ENCODE measurements around the gene HSPA6.
"Not testable (repeated sequence)": the region's sequence is repeated elsewhere in the genome, so short reads cannot be mapped to it uniquely, and the experiment has no call there.

Gene HSPA6

DNA sequence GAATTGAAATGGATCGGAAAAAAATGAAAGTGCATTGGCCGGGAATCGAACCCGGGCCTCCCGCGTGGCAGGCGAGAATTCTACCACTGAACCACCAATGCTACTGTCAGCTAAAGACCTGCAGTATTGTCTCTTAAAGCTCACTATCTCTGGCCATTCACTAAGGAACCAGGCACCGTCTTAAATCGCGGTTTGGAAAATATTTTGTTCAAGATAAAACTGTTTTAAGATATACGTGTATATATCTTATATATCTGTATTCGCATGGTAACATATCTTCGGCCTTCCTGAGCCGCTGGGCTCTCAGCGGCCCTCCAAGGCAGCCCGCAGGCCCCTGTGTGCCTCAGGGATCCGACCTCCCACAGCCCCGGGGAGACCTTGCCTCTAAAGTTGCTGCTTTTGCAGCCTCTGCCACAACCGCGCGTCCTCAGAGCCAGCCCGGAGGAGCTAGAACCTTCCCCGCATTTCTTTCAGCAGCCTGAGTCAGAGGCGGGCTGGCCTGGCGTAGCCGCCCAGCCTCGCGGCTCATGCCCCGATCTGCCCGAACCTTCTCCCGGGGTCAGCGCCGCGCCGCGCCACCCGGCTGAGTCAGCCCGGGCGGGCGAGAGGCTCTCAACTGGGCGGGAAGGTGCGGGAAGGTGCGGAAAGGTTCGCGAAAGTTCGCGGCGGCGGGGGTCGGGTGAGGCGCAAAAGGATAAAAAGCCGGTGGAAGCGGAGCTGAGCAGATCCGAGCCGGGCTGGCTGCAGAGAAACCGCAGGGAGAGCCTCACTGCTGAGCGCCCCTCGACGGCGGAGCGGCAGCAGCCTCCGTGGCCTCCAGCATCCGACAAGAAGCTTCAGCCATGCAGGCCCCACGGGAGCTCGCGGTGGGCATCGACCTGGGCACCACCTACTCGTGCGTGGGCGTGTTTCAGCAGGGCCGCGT, at the start of gene HSPA6:
TSS of gene HSPA6 (plus strand) at position 724 of the 925 bp plus-strand sequence. CDS start at position 843, 119 bp downstream.
- DNase-seq (ENCODE audit: low read depth): peak; percentile 84

DNA sequence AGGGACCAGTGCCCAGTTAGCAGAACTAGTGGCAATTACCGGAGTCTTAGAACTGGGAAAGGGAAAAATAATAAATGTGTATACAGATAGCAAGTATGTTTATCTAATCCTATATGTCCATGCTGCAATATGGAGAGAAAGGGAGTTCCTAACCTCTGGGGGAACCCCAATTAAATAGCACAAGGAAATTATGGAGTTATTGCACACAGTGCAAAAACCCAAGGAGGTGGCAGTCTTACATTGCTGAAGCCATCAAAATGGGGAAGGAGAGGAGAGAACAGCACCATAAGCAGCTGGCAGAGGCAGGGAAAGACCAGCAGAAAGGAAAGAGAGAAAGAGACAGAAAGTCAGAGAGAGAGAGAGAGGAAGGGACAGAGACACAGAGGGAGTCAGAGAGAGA, 46.6 kb upstream of the HSPA6 start:
- DNase-seq (ENCODE audit: low read depth): not testable (repeated sequence)

DNA sequence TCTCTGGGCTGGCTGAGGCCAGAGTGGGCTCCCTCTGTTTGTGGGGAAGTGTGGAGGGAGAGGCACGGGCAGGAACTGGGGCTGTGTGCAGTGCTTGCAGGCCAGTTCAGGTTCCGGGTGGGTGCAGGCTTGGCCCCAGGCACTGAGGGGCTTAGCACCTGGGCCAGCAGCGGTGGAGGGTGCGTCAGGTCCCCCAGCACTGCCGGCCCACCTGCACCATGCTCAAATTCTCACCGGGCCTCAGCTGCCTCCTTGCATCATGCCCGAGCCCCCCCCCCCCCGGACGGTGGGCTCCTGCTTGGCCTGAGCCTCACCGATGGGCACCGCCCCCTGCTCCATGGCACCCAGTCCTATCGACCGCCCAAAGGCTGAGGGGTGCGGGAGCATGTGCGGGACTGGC, 45.4 kb upstream of the HSPA6 start:
- DNase-seq (ENCODE audit: low read depth): no peak

DNA sequence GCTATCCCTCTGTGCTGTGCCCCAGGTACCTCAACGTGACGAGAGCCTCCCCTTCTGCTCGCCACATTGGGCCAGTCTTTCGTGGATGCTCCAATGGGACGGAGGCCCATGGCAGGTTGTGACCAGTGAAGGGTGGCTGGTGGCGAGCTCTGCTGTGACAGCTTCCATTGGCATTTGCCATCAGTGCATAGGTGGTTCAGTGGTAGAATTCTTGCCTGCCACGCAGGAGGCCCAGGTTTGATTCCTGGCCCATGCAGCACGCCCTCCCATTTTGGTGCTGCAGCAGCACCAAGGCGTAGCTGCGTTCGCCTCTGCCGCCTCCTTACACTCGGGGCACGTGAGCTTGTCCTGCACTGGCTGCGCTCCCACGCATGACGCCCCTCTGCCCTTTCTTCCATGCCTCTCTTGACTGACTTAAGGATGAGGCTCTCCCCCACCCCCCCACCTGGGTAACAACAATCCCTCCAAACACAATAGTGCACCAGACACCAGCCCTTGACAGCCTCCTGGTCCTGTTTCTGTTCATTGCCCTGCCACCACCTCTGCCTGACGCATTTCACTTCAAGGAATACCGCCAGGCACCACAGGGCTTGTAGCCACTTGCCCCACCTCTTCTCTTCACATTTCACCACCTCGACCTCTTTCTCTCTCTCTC, 43.8 kb upstream of the HSPA6 start:
- no peak for DNase-seq (ENCODE audit: low read depth)

DNA sequence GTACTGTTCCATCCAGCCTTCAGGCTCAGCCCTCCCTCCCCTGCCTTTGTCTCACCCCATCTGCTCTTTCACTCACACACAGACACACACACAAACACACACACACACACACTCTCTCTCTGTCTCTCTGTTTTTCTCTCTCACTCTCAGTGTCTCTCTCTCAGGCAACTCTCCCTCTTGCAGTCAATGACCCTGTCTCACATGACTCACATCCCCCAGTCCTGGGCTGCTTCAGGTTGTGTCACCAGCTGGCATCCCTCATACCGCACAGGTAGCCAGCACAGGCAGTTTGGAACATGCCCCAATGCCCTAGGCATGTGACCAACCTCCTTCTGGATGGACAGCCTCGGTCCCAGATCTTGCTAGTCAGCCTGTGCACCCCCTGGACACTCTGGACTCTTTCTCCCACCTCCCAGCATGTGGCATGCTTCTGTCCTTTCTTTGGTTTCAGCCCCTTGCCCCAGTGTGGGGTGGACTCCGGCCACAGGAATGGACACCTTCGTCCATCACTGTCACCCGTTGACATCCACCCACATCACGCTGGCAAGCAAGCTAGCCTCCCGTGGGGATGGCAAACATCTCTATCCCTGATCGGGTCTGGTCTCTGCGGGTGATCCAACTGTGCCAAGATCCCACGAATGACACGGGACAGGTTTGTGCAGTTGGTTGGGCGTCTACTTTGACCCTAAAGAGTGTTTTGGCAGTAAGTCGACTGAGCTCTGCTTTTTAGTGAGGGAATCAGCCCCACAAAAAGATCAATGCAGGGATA, 42.5 kb upstream of the HSPA6 start:
- DNase-seq (ENCODE audit: low read depth): no peak

DNA sequence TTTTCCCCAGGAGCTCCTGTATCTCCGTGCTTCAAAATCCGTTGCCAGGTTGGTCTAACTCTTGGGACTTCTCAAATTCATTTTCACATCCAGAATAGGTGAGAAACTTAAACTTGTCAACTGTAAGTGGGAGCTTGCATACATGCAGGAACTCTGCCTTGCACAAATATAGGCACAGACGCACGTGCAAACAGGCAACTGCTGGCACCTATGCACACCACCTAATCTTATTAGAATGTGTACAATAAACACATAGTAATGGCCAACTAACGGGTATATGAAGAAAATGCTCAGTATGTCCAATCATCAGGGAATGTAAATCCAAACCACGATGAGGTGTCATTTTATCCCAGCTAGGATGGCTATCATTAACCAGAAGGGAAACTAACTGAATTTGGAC, 41.7 kb upstream of the HSPA6 start:
- DNase-seq (ENCODE audit: low read depth): no peak

DNA sequence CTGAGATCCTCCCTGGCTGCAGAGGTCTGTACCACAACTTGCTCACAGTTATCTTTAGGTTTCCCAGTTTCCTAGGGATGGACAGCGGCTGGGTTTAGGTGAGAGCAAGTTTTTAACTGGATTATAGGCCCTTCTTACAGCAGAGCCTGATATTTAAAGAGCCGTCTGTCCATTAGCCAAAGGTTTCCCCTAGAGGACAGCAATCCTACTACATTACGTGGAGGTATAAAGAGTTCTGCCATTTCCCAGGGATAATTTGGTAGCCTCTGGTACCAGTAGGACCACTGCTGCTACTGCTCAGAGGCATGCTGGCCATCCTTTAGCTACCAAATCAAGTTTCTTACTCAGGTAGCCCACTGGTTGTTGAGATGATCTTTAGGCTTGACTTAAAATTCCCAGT, 41.0 kb upstream of the HSPA6 start:
- no peak for DNase-seq (ENCODE audit: low read depth)

DNA sequence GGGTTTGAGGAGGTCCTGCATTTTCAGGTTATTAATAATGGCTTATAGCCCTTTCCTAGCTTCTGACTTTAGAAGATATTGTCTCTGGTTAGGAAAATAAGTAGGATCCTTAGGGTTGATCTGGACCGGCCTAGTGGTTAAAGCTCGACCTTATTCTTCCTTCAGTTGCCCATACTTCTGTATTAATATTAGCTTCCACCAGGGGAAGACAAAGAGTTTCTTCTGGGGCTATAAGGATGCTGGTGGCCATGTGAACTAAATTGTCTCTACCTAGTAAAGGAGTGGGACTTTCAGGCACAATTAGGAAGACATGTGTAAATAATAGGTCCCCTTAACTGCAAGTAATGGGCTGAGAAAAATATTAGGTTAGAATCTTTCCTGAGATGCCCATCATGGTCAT, 39.7 kb upstream of the HSPA6 start:
- DNase-seq (ENCODE audit: low read depth): no peak

DNA sequence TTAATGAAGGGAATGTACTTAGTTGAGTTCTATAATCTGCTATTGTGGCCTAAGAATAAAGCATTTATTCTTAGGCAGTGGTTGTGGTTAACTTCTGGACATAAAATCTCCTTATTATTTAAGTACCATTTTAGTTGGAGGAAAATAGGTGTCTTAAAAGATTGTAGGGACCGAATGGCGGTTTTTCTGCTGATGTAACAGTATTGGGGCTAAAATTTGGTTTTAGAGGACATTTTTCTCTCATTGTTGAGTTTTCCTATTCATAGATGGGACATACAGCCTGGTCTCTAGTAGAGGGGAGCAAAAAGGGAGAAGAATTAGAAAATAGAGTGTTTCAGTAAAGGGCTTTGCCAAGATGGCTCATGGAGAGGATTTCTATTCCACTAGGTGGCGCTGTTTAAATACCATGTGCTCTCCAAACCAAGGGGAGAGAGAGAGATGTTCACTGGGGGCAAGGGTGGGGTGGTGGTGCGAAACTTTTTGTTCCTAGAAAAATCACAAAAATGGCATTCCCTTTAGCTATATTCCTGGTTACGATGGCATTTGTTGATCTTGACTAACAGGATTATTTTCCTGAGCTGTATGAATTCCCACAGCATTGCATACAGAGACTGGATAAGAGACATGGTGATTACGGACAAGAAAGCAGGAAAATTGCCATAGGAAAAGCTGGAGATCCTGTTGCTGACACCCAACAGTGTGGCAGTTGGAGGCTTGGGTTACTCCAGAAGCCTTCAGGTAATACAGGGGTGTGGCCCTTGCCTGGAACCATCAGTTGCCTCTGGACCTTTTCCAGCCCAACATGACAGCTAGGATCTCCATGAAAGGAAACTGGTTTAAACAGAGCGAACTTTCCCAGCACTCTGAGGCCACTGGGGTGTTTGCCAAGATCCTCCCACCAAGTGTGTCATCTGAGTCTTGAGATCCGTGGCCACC, 37.3 kb upstream of the HSPA6 start:
- DNase-seq (ENCODE audit: low read depth): peak; percentile 32

DNA sequence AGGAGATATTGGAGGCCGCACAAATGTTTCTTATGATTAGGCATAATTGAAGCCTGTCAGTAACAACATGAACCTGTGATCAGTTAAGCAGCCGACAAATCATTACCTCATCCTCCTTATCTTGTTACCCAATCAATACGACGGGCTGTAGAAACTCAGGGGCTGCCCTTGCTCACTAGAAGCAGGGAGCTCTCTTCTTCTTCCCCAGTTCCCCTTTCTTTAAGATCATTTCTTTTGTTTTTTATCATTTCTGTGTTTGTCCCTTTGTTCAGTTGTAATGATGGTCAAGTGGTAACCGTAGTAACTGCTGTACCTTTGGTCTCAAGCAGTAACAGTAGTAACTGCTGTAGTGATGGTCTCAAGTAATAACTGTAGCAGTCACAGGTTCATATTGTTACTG, 32.9 kb upstream of the HSPA6 start:
- DNase-seq (ENCODE audit: low read depth): no peak

DNA sequence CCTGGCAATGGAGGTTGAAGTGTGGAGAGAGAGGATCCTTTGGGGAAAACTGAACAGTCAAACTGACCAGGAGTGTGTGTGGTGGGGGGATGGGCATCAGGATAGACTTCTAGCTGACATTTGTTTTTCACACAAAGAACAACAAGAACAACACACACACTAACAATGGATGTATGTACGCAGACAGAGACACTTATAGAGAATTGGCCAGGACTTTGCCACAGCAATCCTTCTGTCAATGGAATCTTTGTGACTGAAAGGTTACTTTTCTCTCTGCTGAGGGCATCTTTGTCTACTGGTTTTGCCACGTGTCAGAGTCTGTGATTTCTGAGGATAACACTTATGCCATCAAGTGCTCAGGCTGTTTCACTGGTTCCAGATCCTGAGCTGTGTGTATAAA, 31.5 kb upstream of the HSPA6 start:
- no peak for DNase-seq (ENCODE audit: low read depth)

DNA sequence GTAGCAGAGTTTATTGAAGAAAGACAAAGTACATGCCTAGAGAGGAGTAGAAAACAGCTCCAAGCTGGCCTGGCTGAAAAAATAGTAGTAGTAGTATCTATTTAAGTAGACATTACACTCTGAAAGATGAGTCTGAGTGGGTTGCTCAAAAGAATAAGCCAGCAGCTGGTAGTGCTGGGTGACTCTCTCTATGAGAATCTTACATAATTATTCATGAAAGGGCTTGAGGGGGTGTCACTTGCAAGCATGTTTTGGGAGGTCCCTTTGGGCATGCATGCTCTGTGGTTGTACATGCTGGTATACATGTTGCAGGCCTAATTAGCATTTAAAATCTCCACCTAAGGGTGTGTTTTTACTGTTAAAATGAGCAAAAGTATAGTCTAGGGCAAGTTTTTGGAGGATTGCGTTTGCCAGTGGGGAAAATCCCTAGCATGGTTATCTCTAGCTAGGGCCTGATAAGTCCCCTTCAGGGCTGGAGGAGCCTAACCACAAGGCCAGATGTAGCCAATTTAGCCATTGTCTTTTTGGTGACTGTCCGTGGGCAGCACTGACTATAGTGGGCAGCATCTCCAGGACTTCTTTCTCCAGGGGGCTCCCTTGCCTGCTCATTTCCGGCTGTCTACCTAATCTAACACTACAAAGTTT, 30.1 kb upstream of the HSPA6 start:
- no peak for DNase-seq (ENCODE audit: low read depth)

DNA sequence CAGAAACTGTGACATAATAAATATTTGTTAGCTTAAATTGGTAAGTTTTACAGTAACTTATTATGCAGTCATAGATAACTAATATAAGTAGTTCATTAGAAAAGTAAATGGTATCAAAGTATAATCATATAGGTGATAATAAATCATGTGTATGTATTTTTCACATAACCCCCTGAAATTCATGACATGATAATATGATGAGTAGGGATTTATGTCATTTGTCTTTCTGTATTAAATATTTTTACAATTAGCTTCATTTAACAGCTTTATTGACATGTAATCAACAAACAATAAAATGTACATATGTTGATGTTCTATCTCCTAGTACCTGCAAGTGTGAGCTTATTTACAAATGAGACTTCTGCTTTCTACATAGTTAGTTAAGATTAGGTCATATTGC, 28.9 kb upstream of the HSPA6 start:
- no peak for DNase-seq (ENCODE audit: low read depth)

DNA sequence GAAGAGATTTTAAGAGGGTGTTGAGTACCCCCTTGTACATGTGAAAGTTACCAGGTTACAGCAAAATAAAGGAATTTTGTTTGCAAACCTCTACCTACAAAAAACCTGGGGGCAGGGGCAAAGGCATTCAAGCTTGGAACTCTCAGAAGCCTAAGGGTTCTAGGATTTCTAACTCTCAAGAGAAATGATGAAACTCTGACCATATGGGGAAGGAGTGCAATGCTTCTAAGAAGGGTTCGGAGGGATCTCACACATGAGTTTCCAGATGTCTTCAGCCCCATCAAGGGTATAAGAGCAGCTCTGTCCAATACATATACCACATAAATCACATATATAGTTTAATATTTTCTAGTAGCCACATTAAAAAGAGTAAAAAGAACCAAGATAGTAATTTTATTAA, 26.4 kb upstream of the HSPA6 start:
- no peak for DNase-seq (ENCODE audit: low read depth)

DNA sequence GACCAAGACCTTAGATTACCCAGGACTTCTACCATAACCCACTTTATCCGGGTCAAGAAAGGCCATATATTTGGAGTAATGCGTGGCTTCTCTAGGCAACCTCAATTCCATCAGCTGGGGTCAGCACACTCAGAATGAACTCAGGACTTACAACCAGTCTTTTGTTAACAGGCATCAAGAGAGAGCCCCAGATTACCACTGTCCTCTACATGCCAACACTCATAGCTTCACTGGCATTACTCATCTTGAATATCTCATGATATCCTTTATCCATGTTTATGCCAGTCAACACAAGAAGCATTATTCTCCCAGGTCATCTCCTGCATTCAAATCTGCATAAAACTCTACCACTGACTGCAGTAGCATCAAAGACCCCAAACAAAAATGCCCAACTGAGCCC, 25.7 kb upstream of the HSPA6 start:
- no peak for DNase-seq (ENCODE audit: low read depth)

DNA sequence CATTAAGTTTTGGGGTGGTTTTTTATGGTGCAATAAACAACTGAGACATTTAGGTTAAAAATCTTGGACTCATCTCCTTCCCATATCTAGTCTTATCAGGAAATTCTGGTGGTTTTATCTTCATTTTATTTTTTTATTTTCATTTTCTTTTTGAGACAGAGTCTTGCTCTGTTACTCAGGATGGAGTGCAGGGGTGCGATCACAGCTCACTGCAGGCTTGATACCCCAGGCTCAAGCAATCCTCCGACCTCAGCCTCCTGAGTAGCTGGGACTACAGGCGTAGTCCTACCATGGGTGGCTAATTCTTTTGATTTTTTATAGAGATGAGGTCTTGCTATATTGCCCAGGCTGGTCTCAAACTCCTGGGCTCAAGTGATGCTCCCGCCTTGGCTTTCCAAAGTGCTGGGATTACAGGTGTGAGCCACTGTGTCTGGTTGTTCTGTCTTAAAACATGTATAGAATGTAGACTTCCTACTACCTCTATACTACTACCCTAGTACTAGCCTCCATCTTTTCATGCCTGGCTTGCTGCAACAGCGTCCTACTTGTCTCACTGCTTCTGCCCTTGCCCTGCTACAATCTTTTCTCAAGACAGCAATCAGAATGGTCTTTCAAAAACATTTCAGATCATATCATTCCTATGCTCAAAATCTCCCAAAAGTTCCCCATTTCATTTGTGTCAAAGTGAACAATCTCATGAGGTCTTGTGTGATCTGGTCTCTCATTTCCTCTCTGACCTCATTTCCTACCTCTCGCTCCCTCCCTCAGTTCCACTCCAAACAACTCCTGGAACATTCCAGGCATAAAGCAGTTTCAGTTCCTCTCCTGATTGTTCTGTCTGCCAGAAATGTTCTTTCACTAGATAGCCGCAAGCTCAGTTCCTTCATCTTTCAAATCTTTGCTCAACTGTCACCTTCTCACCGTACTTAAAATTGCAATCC, 25.0 kb upstream of the HSPA6 start:
- no peak for DNase-seq (ENCODE audit: low read depth)

DNA sequence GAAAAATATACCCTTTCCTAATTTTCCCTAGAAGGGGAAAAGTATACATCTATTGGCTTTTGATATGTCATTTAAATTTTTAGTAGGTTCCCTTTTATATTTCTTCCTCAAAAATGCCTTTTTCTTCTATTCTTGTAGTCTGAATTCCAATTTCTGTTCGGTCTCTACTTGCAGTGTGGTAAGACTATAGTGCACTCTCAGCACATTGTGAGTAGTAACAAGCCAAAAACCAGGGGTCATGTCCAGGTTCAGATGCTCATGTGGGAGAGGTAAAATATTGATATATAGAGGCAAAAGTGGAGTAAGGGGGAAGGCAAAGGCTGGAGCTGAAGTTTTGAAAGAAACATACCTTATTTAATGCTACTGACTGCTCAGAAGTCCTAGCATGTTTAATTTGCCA, 23.1 kb upstream of the HSPA6 start:
- DNase-seq (ENCODE audit: low read depth): no peak

DNA sequence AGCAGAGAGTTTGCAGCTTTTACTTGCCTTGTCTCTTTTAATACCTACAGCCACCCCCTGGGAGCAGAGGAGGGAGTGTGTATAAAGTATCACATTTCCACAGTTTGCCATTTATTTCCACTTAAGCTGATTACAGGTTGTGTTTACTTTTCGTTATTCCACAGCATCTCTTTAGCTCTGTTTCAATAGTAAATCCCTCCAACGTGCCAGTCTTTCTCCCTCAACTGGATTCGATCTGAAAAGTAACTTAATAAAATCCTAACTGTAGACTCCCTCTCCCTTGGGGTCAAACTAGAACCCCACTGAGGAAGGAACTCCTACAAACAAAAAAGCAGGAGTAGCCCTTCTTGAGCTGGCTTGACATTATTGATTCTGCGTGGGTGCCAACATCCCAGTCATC, 22.2 kb upstream of the HSPA6 start:
- DNase-seq (ENCODE audit: low read depth): no peak

DNA sequence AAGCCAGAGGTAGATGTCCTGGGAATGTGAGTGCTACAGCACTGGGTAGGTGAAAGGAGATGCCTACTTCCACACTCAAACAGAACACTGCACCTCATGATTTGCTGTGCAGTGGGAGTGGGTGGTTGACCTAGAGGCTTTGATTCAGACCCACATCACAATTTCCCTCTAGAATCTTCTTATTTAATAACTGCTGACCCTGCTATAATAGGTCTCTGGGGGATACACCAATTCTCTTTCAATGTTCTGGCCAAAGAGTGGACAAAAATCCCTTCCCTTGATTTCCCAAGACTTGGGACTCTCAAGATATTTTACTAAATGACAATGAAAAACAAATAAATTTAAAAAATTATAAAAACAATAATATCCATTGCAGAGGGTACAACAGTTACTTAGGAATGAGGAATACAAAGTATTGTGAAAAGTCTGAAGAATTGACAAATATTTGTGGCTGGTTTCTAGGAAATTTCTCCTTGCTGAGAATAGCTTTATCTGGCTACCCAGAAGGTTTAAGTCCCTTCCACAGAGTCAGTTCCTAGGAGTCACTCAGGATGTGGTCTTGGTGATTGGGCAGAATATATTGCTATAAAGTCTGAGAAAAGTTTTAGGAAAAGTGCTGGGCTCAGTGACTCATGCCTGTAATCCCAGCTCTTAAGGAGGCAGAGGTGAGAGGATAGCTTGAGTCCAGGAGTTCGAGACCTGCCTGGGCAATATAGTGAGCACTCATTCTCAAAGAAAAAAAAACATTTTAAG, 21.5 kb upstream of the HSPA6 start:
- no peak for DNase-seq (ENCODE audit: low read depth)

Measured in activated T-cell treated with anti-CD3 and anti-CD28 coated beads for 24 hours (primary cell).